ENCODE data around the gene YWHAG.
A peak's percentile ranks its signal among the peaks of the same experiment; 100 is the strongest.
"Not testable (repeated sequence)": the region's sequence is repeated elsewhere in the genome, so short reads cannot be mapped to it uniquely, and the experiment has no call there.

YWHAG gene

GRCh38 chr7:76377186-76377918 is 18.6 kb upstream of the YWHAG start:
- peak; percentile 25 for DNase-seq (ENCODE audit: low read depth)

DNA sequence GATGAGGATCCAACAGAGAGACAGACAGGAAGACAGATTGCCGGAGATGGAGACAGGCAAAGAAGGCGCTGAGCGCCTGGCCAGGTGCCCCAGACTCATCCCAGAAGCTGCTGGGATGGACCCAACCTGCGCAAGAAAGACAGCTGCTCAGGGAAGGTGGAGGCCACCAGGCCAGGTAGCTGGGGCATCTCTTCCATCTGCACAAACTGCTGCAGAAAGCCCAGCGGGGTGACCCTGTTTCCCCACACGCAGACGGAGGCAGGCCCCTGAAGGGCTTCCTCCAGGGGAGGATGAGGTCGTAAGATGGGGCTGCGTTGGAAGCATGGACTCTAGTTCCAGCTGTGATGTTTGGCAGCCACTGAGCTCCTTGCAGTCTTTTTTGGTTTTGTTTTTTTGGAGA is 16.5 kb upstream of the YWHAG start:
- no peak for DNase-seq (ENCODE audit: low read depth)

DNA sequence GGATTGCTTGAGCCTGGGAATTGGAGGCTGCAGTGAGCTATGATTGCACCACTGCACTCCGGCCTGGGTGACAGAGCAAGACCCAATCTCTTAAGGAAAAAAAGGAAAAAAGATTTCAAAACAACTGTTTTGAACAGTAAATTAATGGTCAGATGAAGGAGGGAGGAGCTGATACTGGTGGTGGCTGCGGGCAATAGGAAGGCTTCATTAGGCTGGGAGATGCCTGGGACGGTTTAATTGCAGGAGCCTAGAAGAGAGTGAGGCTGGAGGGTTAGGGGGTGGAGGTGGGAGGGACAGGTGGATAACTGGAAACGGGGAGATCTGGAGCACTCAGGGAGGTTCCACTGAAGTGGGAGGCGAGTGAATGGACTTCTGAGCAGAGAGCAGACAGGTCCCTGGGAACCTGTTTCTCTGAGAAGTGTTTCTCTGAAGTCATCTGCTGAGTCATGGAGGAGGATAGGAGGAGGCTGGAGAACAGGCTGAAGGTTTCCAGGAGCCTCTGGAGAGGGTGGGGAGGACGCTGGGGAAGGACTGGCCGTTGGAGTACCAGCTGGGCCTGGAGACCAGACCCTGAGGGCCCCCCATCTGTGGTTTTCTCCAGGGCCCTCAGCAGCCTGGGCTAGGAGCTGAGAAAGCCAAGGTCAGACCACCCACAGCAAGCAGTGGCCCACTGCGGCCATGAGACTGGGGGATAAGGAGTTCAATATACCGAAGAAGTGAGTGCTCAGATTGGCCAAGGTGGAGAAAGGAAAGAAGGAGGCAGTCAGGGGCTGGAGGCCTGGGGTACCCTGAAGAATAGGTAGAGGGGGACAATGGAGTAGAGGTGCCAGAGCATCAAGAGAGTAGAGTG is 14.4 kb upstream of the YWHAG start:
- peak; percentile 70 for DNase-seq (ENCODE audit: low read depth)

DNA sequence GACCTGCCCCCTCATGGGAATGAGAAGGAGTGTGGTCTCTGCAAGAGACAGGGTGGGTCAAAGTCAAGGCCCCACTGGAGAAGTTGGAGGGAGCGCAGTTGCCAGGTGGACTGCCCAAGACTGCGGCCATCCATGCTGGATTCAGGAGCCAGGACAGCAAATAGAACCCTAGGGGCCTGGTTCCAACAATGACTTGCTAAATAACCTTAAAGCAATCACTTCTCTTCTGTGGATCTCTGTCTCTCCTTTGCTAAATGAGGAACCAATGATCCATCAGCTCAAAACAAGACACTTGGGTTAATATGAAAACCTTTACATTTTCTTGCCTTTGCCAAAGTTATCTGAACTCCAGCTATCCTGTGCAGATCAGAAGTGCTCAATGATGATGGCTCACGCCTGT is 12.6 kb upstream of the YWHAG start:
- DNase-seq (ENCODE audit: low read depth) = no peak

DNA sequence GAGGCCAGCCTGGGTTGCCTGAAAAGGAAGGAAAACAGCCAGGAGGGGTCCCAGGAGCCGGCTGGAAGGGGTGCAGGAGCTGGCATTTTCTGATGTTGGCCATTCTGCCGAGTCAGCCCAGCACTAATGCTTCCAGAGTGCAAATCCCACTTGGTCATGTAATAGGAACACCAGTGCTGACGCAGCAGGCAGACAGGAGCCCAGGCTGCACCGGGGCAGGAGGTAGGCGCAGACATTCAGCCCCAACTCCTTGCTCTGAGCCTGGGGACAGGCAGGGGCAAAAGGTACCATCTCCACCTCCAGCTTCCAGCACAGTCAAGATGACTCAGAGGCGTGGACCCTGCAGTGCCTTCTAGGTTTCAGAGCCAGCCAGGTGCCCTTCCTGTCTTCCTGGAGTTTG is 10.2 kb upstream of the YWHAG start:
- no peak for DNase-seq (ENCODE audit: low read depth)

DNA sequence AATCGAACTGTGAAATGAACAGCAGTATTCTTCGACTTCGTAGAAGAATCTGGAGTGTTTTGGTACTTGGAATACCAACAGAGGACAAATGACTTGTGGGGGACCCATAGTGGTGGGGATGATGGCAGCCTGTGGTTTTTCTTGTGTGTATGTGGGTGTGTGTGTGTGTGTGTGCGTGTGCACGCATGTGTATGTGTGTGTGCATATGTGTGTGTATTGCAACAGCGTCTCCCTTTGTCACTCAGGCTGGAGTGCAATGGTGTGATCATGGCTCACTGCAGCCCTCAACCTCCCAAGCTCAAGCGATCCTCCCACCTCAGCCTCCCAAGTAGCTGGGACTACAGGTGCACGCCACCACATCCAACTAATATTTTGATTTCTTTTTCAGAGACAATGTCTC is 9.4 kb upstream of the YWHAG start:
- no peak for DNase-seq (ENCODE audit: low read depth)

- peak; percentile 91 for DNase-seq (ENCODE audit: low read depth)
These were observed 5.4 kb upstream of the YWHAG start for GRCh38 chr7:76364198-76364584.

- DNase-seq (ENCODE audit: low read depth) = not testable (repeated sequence)
These were observed 5.0 kb upstream of the YWHAG start for GRCh38 chr7:76363754-76364153.

GRCh38 chr7:76359978-76360638 is 1.3 kb upstream of the YWHAG start:
- no peak for DNase-seq (ENCODE audit: low read depth)

GRCh38 chr7:76359111-76359977 is 553 bp upstream of the YWHAG start:
- peak; percentile 98 for DNase-seq (ENCODE audit: low read depth)

DNA sequence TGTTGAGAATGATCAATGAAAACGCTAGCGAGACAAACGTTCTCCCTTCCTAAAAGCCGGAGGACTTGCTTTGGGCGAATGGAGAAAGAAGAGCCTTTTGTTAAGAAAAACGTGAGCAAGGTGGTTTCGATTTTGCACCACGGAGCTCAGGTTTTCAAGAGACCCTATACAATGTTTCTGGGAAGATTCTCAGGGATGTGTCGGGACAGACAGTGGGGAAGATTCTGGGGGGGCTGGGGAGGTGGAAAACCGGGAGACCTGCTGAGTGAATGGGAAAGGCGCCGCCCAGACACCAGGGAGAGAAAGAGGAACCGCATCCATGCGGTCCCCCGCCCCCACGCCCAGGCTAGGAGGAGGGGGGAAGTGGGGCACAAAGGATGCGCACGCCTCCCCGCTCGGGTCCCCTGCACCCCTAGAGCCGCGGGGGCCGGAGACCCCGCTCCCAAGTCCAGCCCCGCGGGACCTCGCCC is 745 bp downstream of the YWHAG start:
- peak; percentile 58 for DNase-seq (ENCODE audit: low read depth)

DNA sequence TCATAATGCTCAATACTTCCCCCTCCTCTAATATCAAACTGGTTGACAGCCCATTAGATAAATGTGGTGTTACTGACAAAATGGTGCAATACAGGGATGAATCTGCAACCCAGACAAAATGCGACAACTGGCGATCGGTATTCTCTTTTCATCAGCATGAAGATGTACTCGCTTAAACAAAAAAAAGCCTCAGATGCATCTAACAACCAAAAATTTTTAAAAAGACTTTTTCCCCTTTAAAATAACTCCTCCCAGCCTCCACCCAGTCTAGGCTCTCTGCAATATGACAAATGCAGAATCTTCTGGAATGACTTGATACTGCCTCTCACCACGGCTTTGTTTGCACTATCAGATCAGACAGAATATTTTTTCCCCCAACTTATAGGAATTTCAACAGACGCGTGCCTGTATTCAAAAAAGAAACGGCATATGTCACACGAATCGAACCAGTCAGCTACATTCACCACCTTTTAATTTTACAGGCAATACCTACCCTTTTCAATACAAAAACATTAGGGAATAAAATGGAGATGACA is 1.2 kb downstream of the YWHAG start:
- DNase-seq (ENCODE audit: low read depth) = peak; percentile 25

DNA sequence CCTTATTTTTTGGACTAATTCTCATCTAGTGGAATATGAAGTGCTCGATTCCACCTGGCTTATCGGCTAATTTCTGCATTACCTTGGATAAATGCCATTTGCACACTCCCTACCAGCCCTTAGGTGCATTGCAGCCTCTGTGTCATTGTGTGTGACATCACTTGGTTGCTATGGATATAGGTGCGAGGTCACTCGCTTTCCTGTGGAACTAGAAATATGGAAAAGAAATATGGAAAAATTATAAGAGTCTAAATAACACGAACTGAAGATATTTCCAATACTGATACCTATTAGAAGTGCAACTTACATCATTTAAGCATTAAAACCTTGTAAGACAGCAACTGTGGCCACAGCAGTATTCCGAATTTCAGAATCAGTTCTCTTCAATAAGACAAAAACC is 2.0 kb downstream of the YWHAG start:
- DNase-seq (ENCODE audit: low read depth) = peak; percentile 68

GRCh38 chr7:76356115-76356514 is 2.7 kb downstream of the YWHAG start:
- no peak for DNase-seq (ENCODE audit: low read depth)

DNA sequence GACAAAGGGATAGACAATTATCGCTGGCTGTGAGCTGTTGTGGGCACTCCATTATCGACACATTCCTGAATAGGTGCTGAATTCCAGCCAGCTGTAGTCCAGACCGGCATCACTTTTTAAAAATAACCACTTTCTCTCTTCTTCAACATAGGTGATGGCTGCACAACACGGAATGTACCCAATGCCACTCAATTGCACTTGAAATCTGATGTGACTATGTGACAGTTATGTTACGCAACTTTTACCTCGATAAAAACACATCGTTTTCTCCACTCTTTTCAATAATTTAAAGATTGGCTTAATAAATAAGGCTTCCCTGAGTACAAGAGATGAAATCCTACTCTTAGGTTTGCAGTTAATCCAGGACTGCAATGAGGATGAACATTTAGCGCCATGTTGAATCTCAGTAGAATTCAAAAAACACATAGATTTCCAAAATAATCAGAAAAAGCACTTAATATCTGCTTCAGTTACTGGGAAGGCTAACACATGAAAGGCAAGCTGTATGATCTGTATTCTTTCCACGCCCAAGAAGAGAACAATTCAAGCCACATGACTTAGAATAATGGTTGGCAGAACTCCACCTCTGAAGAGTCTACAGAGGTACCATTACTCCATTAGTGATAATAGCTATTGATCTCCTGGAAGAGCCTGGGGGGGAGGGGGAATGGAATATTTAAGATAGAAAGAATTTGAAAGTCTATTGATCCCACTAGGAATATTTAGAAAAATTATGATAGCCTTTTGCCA is 3.6 kb downstream of the YWHAG start:
- DNase-seq (ENCODE audit: low read depth) = no peak

DNA sequence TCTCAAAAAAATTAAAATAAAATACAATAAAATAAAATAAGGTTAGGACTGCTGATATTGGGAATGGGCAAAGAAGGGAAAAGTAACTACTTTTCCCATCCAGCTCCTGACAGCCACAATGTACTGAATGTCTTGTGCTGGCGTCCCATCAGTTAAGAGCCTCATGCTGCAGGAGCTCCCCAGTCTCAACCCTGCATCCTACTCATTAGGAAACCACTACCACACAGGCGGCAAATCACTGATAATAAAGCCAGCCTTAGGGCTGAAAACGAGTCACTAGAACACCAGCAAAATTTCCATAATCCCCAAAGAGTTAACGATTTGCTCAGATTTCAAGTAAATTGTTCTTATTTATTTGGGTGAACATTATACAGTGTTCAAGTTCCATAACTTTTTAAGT is 4.3 kb downstream of the YWHAG start:
- DNase-seq (ENCODE audit: low read depth) = no peak

DNA sequence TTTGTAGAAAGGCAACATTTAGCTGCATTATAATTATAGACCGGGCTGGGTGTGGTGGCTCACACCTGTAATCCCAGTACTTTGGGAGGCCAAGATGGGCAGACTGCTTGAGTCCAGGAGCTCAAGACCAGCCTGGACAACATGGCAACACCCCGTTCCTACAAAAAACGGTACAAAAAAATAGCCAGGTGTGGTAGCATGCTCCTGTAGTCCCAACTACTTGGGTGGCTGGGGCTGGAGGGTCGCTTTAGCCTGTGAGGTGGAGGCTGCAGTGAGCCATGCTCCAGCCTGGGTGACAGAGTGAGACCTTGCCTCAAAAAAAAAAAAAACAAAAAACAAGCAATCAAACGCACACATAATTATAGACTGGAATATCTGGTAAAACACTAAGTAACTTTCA is 5.0 kb downstream of the YWHAG start:
- no peak for DNase-seq (ENCODE audit: low read depth)

DNA sequence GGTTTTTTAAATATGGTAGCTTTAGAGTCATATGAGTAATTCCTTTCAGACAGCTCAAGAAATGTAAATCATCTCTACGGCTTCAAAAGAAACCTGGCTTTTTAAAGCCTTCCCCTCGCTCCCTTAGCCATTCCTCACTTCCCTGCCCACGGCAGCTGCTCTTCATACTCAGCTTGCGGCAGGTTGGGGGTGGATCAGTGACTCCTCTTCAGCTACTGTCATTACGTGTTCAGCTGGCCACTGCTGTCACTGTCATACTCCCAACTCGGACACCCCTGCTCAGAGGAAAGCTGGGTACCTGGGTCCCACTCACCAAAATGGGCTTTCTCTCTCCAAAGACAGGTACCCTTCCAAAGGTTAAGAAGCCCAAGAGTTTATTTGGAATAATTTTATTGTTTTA is 6.6 kb downstream of the YWHAG start:
- peak; percentile 16 for DNase-seq (ENCODE audit: low read depth)

GRCh38 chr7:76351372-76351771 is 7.4 kb downstream of the YWHAG start:
- DNase-seq (ENCODE audit: low read depth) = no peak

- DNase-seq (ENCODE audit: low read depth) = no peak
These were observed 9.4 kb downstream of the YWHAG start for GRCh38 chr7:76349313-76349885.

Measured in ELR (cell line).